GM12873 (cell line): ENCODE data around the gene WDFY4.

Source experiments
- TF ChIP-seq, protein P1 (sequence below): IDR thresholded peaks from 2 replicates; pipeline ENCODE4 v1.5.1; 2012; ENCODE audit warnings: low read depth, mild to moderate bottlenecking, moderate library complexity, low read length, control low read depth; ENCODE audit not compliant: insufficient read depth; ENCODE audit errors: missing control alignments

WDFY4 gene

DNA sequence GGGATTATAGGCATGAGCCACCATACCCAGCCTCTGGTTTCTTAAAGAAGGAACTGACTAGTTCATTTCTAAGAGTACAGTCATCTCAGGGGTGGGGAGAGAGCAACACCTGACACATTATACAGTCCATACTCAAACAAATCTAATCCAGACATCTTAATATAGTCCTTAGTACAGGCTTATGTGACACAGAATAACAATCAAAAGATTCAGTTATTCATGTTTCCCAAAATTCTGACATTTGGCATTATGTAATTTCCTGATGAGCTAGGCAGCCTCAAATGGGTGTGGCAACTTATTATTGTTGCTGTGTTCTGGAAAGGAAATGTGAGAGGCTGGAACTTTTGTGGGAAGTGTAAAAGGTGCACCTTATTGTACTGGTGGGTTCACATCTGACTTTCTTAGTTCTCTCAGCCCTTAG is 116.3 kb downstream of the WDFY4 start:
- TF ChIP-seq, protein P1, sequence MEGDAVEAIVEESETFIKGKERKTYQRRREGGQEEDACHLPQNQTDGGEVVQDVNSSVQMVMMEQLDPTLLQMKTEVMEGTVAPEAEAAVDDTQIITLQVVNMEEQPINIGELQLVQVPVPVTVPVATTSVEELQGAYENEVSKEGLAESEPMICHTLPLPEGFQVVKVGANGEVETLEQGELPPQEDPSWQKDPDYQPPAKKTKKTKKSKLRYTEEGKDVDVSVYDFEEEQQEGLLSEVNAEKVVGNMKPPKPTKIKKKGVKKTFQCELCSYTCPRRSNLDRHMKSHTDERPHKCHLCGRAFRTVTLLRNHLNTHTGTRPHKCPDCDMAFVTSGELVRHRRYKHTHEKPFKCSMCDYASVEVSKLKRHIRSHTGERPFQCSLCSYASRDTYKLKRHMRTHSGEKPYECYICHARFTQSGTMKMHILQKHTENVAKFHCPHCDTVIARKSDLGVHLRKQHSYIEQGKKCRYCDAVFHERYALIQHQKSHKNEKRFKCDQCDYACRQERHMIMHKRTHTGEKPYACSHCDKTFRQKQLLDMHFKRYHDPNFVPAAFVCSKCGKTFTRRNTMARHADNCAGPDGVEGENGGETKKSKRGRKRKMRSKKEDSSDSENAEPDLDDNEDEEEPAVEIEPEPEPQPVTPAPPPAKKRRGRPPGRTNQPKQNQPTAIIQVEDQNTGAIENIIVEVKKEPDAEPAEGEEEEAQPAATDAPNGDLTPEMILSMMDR, result no peak

DNA sequence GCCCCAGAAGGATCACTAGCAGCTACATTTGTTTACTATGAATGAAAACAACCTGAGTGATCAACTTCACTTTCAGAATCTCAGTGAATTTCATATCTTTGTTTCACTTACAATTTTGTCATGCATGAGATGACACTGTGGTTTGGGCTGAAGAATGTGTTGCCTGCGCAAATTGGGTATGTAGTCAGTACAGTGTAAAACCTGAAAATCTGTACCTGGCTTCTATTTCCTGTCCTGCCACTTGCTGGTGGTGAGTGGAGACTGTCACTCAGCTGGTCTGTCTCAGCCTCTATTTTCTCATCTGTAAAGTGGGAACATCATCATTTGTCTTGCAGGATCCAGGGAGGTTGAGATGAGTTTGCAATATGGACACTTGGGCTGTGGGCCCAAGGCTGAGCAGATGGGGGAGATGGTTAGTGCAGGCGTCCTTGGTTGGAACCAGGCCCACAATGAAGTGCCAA is 118.0 kb downstream of the WDFY4 start:
- TF ChIP-seq, protein P1, result no peak

DNA sequence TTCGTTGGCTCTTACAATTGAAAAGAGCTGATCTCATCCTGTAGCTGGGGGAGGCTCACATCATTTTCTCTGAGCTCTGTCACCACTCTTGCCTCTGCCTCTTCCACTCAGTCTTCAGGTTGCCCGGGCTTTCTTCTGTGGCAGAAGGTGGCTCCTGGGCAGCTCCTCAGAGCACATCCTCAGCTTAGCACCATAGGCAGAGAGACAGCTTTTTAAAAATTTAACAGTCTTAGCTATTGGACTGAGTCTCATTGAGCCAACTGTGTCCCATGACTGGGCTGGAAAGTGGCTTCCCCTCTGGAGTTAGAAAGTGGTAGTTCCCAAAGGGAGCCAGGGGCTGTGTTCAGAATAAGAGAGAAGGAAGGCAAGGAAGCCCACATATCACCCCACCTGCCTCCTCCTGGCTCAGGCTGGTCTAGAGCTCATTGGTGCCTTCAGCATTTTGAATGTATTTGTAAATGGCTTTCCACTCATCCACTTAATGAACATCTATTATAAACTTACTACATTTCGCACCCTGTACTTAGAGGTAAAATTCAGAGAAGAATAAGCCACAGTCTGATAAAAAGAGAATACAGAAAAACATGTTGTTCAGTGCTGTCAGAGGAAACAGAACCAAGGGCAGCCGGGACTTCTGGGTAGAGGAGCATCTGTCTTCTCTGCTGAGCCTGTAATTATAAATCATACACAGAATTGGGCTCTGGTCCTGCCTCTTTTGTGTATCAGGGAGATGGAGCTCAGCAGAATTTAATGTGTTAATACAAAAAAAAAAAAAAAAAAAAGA is 119.3 kb downstream of the WDFY4 start:
- TF ChIP-seq, protein P1, result no peak

DNA sequence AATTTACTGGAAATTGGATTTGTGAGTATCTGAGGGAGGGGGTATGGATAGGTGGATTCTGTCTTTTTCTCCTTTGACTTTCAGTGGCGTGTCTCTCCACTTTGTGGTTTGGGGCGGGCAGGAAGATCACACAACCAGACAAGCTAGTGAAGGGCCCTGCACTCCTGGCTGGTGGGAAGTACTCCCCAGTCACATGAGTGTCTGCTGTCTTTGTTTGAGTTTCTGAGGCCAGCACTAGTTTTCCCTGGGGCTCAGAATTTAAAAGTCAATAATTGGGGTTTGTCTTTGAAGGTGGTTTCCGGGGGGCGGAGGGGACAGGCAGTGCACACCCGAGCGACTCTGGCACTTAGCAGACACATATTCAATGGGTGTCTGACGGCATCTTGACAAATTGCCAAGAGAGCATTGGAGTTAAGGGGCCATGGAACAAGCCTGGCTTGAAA is 120.1 kb downstream of the WDFY4 start:
- TF ChIP-seq, protein P1, result no peak

DNA sequence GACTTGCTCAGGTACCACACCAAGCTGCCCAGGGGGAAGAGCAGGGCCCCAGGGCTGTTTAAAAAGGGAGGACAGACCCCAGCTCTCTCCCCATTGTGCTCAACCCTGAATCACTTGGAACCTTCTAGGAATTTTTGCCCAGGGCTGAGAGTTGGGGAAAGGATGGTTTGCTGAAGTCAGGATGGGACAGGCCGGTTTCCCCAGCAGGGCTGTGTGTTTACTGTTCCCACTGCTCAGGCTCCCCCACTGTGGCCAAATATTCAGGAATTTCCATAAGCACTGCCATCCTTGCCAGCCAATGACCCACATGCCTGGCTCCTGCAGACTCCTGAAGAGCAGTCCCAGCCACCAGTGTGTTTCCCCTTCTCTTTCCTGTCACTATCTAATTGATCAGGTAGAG is 120.7 kb downstream of the WDFY4 start:
- TF ChIP-seq, protein P1, result no peak

DNA sequence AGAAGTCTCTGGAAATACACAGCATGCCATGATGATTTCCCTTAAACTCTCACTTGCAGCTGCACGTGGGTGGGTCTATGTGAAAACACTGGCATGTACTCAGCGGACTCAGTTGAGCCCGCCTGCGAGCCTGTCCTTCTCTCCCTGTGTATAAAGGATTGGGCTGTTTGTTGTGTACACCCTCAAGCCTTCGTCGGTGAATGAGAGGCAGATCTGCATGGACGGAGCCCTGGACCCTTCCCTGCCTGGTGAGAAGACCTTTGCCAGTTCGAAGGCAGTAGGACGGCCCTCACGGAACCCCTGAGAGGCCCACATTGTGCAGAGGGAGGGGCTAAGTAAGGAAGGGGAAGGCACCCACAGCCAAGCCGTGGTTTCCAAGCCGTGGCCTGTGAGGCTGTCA is 121.2 kb downstream of the WDFY4 start:
- TF ChIP-seq, protein P1, result no peak

DNA sequence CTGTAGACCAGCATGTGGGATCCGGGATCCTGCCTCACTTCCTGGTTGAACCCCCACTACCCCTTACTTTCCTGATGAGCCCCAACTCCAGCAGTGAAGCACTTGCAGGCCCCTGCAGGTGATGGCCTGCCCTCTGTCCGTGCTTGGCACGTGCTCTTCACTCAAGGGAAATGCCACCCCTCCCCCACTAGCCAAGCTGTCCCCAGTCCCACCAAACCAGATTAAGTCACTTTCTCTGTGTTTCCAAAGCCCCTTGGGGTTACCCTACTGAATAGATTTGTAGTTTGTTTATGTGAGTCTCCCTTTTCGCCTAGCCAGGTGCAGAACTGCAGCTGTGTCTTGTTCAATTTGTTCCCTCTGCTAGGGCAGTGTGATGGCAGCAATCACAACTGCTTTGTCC is 121.7 kb downstream of the WDFY4 start:
- TF ChIP-seq, protein P1, result no peak
